Measurements from ENCODE around the gene FBXL7. TPM values are rescaled to one million over a fixed set of nuclear protein-coding genes. Genes with fewer than 3 reads are reported as not detected.

FBXL7 gene
- total RNA-seq, 1 donor from 2014 or later, result 12.3 TPM

GRCh38 chr5:15584528-15584927, 84.5 kb downstream of the FBXL7 start:
- Mint-ChIP-seq H3K4me1 (peaks cover 3% of the 10 kb centered on the region), H3K36me3 (peaks cover 37% of the 10 kb centered on the region), H3K27me3 (ENCODE audit: insufficient read depth, low read depth) (no peaks in the 10 kb centered on the region), H3K4me3 (no peak overlapping the region), H3K9me3 (peaks cover 25% of the 10 kb centered on the region), H3K27ac (no peak overlapping the region)
- TF ChIP-seq EZH2 (IDR thresholded peaks at IDR 0.05) (no peak), EZH2phosphoT487 (IDR thresholded peaks at IDR 0.05) (no peak), CTCF (IDR thresholded peaks at IDR 0.05) (no peak)
- H2AFZ ChIP-seq (replicated peaks), result no peak overlapping the region
- H3K4me2 ChIP-seq, result no peak overlapping the region
- DNase-seq (ENCODE audit: low spot score), result no peak
- H3K79me2 ChIP-seq (ENCODE audit: low read depth), result peaks cover 31% of the 10 kb centered on the region
- H3K9me3 ChIP-seq (ENCODE audit: low read depth), result no peaks in the 10 kb centered on the region
- H3K9ac ChIP-seq, result no peak overlapping the region
- no peaks in the 10 kb centered on the region for H3F3A ChIP-seq (ENCODE audit: low read depth)
- H3K27ac ChIP-seq, result no peak overlapping the region
- H3K27me3 ChIP-seq, result no peaks in the 10 kb centered on the region
- no peaks in the 10 kb centered on the region for H4K20me1 ChIP-seq (ENCODE audit: low read depth)
- no peaks in the 10 kb centered on the region for H3K36me3 ChIP-seq
- H3K4me3 ChIP-seq, result no peak overlapping the region
- no peaks in the 10 kb centered on the region for H3K4me1 ChIP-seq

DNA sequence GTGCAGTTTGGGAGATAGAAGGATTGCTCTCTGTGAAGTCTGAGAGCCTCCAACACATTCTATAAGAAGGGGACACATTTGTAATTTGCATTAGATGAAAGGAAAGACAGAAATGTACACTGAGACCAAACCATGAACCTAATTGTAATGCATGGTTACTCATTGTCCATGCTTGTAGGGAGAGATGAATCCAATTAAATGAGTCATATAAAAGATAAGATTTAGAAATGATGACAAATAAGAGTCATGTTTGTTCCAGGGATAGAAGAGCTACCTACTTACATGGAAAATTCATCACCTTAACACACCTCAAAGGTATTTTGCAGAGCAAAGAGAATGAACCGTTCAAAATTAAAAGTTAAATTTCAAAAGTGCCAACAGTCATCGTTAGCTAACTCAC, 85.1 kb downstream of the FBXL7 start:
- no peak overlapping the region for H3K4me3 Mint-ChIP-seq
- H3K36me3 Mint-ChIP-seq, result peaks cover 38% of the 10 kb centered on the region

GRCh38 chr5:15585841-15586591, 86.0 kb downstream of the FBXL7 start:
- Mint-ChIP-seq H3K4me1 (no peaks in the 10 kb centered on the region), H3K4me3 (no peak overlapping the region), H3K27me3 (ENCODE audit: insufficient read depth, low read depth) (no peaks in the 10 kb centered on the region), H3K9me3 (peaks cover 25% of the 10 kb centered on the region), H3K36me3 (peaks cover 34% of the 10 kb centered on the region), H3K27ac (no peak overlapping the region)
- Histone ChIP-seq H3K4me2 (no peak overlapping the region), H4K20me1 (ENCODE audit: low read depth) (no peaks in the 10 kb centered on the region), H3K79me2 (ENCODE audit: low read depth) (peaks cover 24% of the 10 kb centered on the region), H3K9me3 (ENCODE audit: low read depth) (no peaks in the 10 kb centered on the region), H3K4me3 (no peak overlapping the region), H3K9ac (no peak overlapping the region), H3K4me1 (no peaks in the 10 kb centered on the region), H2AFZ (replicated peaks) (no peak overlapping the region), H3K27me3 (no peaks in the 10 kb centered on the region), H3F3A (ENCODE audit: low read depth) (no peaks in the 10 kb centered on the region), H3K27ac (no peak overlapping the region), H3K36me3 (no peaks in the 10 kb centered on the region)
- DNase-seq (ENCODE audit: low spot score), result no peak
- TF ChIP-seq CTCF (IDR thresholded peaks at IDR 0.05) (no peak), EZH2 (IDR thresholded peaks at IDR 0.05) (no peak), EZH2phosphoT487 (IDR thresholded peaks at IDR 0.05) (no peak)

More for the DNA sequence above, 85.1 kb downstream of the FBXL7 start:
- Histone ChIP-seq H2AFZ (replicated peaks) (no peak overlapping the region), H3K9ac (no peak overlapping the region), H3K4me3 (no peak overlapping the region), H3K79me2 (ENCODE audit: low read depth) (peaks cover 27% of the 10 kb centered on the region), H3K9me3 (ENCODE audit: low read depth) (no peaks in the 10 kb centered on the region), H3K4me2 (no peak overlapping the region), H3K27ac (no peak overlapping the region), H3K4me1 (no peaks in the 10 kb centered on the region), H4K20me1 (ENCODE audit: low read depth) (no peaks in the 10 kb centered on the region), H3F3A (ENCODE audit: low read depth) (no peaks in the 10 kb centered on the region), H3K27me3 (no peaks in the 10 kb centered on the region), H3K36me3 (no peaks in the 10 kb centered on the region)
- no peak for DNase-seq (ENCODE audit: low spot score)
- H3K9me3 Mint-ChIP-seq, result peaks cover 25% of the 10 kb centered on the region
- no peak overlapping the region for H3K27ac Mint-ChIP-seq
- TF ChIP-seq CTCF (IDR thresholded peaks at IDR 0.05) (no peak), EZH2phosphoT487 (IDR thresholded peaks at IDR 0.05) (no peak), EZH2 (IDR thresholded peaks at IDR 0.05) (no peak)
- no peaks in the 10 kb centered on the region for H3K4me1 Mint-ChIP-seq
- no peaks in the 10 kb centered on the region for H3K27me3 Mint-ChIP-seq (ENCODE audit: insufficient read depth, low read depth)
